SH-SY5Y (cell line): Measurements from ENCODE around the gene ANKRD55.

Experiments used
- GATA2 ChIP-seq: IDR thresholded peaks from 2 replicates; pipeline ENCODE4 v1.6.1; 2011; ENCODE audit warnings: mild to moderate bottlenecking, low read depth, low read length
- GATA3 ChIP-seq: IDR thresholded peaks from 2 replicates; pipeline ENCODE4 v1.6.1; 2011; ENCODE audit warnings: low read depth, mild to moderate bottlenecking, low read length, moderate library complexity

DNA sequence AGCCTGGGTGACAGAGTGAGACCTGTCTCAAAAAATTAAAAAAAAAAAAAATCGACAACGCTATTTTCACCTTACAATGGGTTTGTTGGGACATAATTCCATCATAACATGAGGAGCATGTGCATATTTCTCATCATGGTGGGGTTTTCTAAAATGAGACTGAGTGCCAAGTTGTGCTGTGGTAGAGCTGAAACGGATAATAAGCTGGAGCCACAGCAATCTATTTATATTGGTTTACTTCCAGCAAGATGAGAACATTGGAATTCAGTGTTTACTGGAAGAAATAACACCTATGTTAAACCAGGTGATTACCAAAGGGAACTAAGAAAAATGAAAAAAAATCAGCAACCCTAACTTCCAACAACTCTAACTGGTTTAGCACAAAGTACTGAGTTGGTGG lies 136.1 kb downstream of the ANKRD55 start:
- no peak for TF ChIP-seq GATA3
- no peak for TF ChIP-seq GATA2
